PC-9 (cell line): ENCODE results near the gene ROR2.

Experiments used
- EZH2 ChIP-seq: fragments of 200-600 bp; sonication (generic); IDR thresholded peaks from 2 replicates; pipeline ENCODE4 v1.8.0; 2017; ENCODE audit warnings: antibody characterized with exemption, low read depth
- TF ChIP-seq, protein P1 (sequence below): fragments of 200-600 bp; sonication (generic); conservative IDR thresholded peaks from 2 replicates; pipeline ENCODE4 v1.6.1; 2017; ENCODE audit warnings: mixed run types, antibody characterized with exemption, mild to moderate bottlenecking, moderate library complexity

DNA sequence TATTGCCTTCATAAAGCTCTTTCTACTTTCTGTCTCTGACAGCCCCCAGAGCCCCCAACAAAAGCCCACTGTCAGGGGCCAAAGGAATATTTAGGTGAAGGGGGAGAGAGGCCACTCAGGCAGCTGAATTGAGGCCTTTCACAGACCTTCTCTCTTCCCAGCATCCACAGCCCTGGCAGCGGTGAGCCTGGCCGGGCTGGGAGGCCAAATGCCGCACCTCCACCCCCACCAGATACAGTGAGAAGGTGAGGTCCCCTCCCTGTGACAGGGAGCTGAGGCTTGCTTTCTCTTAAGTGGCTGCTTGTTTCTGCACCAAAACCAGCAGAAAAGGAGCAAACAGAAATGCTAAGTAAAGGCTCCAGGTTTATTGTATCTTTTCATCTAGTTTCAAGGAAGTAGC is 168.1 kb downstream of the ROR2 start:
- TF ChIP-seq, protein P1, sequence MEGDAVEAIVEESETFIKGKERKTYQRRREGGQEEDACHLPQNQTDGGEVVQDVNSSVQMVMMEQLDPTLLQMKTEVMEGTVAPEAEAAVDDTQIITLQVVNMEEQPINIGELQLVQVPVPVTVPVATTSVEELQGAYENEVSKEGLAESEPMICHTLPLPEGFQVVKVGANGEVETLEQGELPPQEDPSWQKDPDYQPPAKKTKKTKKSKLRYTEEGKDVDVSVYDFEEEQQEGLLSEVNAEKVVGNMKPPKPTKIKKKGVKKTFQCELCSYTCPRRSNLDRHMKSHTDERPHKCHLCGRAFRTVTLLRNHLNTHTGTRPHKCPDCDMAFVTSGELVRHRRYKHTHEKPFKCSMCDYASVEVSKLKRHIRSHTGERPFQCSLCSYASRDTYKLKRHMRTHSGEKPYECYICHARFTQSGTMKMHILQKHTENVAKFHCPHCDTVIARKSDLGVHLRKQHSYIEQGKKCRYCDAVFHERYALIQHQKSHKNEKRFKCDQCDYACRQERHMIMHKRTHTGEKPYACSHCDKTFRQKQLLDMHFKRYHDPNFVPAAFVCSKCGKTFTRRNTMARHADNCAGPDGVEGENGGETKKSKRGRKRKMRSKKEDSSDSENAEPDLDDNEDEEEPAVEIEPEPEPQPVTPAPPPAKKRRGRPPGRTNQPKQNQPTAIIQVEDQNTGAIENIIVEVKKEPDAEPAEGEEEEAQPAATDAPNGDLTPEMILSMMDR = no peak
- TF ChIP-seq EZH2 = no peak
